ENCODE measurements around the gene DSTYK.
"Not testable (repeated sequence)": the region's sequence is repeated elsewhere in the genome, so short reads cannot be mapped to it uniquely, and the experiment has no call there.

Gene DSTYK

DNA sequence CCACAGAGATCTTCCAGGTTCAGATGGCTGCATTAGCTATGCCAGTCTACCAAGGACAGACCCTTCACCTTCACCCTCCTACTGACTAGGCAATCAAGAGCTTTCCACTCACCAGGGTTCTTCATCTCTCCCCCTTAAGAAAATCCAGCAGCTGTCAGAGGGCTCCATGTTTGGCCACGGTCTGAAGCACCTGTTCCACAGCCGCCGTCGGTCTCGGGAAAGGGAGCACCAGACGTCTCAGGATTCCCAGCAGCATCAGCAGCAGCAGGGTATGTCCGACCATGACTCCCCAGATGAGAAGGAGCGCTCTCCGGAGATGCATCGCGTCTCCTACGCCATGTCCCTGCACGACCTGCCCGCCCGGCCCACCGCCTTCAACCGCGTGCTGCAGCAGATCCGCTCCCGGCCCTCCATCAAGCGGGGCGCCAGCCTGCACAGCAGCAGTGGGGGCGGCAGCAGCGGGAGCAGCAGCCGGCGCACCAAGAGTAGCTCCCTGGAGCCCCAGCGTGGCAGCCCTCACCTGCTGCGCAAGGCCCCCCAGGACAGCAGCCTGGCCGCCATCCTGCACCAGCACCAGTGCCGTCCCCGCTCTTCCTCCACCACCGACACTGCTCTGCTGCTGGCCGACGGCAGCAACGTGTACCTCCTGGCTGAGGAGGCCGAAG lies 30.0 kb upstream of the DSTYK start:
- DNase-seq (ENCODE audit: low spot score), result no peak

DNA sequence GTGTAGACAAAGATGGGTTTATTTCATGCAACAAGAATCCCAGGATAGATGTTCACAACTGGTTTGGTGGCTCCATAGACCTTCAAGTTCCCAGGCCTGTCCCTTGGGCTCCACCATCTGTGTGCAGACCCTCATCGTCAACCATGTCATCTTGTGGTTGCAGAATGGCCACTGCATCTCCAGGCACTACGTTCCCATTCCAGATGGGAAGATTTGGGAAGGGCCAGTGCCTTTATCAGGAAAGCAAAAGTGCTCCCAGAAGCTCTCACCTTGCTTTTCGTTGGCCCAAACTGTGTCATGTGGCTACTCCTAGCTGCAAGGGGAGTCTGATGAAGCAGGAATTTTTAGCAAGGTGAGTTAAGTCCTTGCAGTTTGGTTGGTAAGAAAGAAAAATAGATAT lies 29.1 kb upstream of the DSTYK start:
- DNase-seq (ENCODE audit: low spot score), result no peak

DNA sequence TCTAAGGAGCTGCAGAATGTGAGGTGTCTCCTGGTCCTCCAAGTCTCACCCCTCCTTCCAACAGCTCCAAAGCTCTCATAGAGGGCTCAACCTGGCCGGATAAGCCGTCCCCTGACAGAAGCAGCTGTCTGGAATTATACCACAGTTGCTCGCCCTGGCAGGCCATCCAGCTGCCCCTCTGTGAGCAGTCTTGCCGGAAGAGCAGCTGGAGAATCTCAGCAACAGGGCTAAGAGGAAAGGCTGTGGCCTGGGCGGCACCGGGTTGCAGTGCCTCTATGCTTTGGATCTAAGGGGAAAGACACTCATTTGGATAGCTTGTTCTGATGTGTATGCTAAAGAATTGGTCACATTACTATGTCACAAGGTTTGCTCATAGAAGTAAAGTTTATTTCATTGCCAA lies 28.6 kb upstream of the DSTYK start:
- DNase-seq (ENCODE audit: low spot score), result no peak

DNA sequence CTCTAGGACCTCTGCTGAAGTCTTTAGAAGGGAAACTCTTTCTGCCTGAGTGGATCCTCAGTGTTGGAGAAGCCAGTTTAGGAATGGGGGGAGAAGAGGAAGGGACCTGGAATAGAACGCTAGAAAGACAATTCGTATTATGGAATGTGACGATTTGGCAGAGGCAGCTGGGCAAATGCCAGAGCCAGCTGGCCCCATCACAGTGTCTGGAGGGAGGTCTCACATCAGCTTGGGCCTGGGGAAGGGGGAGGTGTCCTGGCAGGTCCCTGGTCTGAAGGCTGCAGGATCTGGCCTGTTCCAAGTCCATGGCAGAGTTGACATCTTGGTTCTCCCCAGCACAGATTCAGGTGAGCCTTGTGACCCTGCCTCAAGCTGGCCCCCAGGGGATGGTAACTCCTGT lies 27.6 kb upstream of the DSTYK start:
- DNase-seq (ENCODE audit: low spot score), result no peak

DNA sequence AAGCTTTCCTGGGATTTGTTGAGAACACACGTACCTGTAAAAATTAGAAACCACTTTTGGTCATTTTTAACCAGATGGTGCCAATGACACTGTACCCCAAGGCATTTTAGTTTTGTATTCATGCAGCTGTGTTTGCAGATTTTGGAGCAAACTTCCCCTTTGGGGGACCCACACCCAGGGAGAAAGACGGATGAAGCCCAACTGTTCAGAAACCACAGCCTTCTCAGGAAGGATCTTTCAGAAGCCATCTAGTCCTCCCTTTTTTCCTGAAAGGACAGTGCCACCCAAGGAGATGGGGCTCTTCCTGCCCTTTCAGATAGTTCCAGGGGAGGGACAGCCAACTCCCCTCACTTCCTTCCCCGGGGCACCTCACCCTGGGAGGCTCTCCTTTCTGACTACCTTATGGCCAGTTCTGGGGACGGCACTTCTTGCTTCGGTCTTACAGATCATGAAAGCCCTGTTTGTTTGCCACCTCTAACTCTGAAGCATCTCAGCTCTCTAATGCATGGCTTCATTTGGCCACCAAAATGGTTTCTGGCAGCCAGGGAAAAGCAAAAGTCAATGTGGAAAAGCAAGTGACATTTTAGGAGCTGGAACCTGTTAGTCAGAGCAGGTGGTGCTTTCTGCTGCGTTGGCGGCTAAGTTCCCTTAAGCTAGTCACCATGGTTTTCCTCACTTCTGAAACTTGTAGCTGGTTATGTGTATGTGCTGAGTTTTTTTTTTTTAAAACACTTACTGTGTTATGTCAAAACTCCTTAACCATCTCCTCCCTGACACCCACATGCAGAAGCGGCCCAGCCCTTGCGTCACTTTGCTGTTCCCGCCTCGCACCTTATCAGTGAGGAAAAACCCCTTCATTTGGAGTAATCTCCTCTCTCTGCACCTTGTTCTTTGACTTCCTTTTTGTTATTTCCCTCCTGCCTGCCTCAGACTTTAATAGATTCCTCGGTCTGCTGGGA lies 26.3 kb upstream of the DSTYK start:
- DNase-seq (ENCODE audit: low spot score), result no peak

DNA sequence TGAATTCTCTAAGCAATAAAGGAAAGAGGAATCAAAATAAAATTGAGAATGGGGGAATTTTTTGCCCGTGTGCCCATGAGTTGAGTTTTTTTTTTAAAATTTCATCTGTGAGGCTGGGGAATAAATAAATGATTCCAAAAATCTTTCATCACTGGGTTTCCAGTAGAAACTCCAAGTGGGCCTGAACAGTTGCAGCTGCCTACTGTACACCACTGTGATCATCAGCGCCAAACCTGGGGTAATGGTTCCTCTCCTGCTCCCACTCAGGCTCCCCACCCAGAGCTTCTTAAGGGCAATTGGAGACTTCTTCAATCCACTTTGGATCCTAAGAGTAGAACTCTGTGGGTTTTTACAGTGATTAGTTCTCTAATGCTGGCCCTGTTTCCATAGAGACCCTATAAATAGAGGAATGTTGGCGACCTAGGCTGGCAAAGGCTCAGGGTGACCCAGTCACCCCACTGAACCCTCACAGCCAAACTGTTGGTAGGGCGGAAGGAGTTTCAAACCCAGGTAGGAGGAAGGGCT lies 25.5 kb upstream of the DSTYK start:
- no peak for DNase-seq (ENCODE audit: low spot score)

DNA sequence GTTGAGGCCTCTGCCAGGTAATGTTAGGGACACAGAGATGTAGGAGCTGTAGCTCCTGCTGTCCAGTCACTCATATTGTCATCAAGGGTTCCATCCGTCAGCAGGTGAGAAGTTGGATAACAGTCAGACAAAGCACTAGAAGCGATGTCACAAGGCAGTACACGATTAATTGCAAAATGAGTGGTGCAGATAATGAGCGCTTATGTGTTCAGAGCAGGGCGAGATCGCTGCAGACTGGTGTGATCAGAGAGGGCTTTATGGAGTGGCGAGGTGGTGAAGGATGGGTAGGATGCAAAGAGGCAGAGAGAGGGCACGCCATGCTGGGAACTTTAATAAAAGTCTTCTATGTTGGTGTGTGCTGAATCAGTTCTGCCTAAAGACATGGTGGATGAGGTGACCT lies 25.0 kb upstream of the DSTYK start:
- no peak for DNase-seq (ENCODE audit: low spot score)

DNA sequence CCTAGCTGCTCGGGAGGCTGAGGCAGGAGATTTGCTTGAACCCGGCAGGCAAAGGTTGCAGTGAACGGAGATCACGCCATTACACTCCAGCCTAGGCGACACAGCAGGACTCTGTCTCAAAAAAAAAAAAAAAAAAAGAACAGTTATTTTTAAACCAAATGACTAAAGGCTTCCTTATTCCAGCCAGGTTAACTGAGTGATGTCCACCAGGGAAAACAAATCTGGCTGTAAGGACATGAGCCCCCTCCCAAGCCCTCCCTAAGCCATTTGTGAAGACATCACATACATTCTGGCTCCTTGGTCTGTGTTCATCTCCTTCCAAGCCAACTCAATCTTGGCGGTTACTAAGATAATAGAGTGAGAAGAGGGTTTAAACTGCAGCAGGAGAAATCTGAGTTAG lies 24.4 kb upstream of the DSTYK start:
- DNase-seq (ENCODE audit: low spot score), result no peak

DNA sequence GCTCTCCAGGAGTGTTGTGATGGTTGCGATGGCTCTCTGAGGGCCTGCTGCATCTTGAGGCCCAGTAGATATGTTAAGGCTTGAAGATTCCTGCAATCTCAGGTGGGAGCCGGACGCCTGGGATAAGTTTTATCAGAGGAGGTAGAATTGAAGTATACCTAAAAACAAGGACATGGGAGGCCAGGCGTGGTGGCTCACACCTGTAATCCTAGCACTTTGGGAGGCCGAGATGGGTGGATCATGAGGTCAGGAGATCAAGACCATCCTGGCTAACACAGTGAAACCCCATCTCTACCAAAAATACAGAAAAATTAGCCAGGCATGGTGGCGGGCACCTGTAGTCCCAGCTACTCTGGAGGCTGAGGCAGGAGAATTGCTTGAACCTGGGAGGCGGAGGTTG lies 22.5 kb upstream of the DSTYK start:
- DNase-seq (ENCODE audit: low spot score), result not testable (repeated sequence)

DNA sequence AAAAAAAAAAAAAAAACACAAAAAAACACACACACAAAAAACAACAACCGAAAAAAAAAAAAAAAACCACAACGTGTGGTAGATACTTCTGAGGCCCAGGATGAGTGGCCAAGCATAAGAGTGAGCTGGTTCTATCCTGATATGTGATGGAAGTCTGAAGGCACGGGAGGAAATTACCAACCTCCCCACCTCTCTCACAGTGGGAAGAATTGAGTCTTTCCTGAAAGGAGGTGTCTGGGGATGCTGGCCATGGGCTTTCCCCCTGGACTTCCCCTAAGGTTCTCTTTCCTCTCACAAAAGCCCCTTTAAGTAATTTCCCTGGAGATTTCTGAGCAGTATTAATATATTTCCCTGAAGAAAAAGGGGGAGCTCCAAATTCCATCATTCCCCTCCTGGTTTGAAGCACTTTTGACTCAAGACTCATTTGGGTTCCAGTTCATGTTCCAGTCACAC lies 21.5 kb upstream of the DSTYK start:
- DNase-seq (ENCODE audit: low spot score), result no peak

DNA sequence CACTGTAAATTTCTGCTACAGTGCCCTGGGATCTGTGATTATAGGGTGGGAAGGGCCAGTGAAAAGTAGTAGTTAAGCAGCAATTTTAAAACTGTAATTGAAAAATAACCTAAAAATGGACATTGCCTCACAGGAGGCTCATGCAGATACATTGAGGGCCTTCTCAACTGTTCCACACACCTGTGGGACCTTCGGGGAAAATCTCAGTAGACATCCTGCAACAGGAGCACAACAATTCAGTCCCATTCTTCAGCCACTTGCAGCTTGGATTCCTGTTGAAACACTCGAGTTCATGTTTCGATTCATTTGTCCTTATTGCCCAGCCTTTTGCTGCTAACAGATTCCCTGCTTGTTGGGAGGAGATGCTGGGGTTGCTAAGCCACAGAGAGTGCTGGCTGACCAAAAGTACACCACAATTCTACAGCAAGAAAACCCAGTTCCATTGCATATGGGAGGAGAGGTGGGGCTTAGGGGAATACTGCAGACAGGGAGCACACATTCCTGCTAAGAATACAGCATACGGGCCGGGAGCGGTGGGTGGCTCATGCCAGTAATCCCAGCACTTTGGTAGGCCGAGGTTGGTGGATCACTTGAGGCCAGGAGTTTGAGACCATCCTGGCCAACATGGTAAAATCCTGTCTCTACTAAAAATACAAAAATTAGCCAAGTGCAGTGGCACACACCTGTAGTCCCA lies 20.8 kb upstream of the DSTYK start:
- DNase-seq (ENCODE audit: low spot score), result no peak

DNA sequence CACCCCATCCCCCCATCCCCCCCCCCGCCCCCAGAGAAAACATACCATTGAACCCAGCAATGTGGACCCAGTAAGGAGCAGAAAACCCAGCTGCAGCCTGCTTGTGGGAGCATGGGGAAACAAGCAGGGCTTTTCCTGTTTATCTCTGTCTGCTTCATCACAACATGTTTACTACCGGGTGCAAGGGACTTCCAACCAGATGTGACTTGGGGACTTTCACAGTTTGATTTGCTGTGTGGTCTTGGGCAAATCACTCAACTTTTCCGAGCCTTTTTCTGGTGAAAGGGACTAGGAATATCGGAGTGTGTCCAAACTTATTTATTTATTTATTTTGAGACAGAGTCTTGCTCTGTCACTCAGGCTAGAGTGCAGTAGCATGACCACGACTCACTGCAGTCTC lies 19.5 kb upstream of the DSTYK start:
- DNase-seq (ENCODE audit: low spot score), result no peak

DNA sequence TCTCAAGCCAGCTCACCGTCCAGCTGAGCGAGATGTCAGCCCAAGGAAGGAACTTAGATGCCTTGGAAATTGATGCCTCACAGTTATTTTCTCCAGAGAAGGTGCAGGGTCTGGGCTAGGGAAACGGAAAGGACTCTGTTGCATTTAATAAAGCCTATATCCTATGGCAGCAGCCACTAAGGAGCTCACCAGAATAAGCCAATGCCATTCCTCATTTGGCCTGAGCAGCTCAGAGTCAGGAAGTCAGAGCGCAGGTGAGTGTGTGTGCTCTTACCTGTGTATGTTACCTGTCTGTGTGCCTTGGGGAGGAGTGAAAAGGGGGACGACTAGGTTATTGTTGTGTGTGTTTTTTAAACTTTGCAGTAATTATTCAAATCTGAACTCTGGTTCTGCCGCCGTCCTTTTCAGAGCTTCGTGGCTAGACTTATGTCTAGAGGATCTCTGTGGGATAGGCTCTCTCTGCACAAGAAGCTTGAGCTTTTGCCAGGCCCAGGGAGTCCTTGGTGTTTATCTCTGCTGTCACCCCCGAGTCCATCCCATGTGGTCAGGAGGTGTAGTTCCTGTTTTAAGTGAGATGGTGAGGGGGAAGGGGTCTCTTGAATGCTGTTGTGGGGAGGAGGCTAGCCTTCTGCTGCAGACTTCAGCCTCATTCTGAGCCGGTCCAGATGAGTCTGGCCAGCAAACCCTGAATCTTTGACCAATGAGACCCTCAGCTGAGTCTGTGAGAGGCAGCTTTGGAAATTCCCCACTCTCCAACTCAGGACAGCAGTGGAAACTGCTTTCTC lies 18.6 kb upstream of the DSTYK start:
- DNase-seq (ENCODE audit: low spot score), result no peak

DNA sequence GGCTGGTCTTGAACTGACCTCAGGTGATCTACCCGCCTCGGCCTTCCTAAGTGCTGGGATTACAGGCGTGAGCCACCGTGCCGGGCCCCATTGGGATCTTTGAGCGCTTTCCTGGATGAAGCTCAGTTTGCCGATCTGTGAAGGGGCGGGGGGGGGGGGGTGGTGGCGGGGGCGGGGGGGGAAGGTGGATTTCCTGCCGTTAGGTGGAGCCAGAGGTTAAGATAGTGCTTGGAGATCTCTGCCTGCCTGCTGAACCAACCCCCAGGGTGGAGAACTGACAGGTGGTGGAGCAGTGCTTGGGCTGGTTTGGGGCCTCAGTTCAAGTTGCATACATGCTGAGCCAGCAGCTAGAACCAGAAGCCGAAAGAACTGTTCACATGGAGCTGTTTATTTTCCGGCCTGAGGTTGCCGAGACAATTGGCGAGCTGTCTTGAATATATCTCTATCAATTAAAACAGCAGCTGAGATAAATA lies 17.9 kb upstream of the DSTYK start:
- peak; percentile 78 for DNase-seq (ENCODE audit: low spot score)

DNA sequence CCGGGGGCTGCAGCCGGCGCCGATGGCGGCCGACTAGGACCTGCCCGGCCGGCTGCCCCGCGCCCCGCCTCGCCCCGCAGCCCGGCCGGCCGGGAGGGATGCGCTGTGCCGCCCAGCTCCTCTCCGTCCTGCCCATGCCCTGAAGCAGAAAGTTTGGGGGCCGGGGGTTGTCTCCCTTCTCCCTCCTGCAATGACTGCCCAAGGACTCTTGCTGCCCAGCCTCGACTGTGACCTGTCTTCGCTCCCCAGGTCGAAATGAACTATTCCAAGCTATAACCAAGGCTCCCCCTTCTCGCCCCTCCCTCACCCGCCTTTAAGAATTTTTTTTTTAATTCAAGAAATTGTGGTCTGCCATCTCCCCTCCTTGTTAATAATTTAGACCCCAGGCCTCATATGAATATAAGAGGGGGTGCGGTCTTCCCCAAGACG lies 16.6 kb upstream of the DSTYK start:
- peak; percentile 7 for DNase-seq (ENCODE audit: low spot score)

DNA sequence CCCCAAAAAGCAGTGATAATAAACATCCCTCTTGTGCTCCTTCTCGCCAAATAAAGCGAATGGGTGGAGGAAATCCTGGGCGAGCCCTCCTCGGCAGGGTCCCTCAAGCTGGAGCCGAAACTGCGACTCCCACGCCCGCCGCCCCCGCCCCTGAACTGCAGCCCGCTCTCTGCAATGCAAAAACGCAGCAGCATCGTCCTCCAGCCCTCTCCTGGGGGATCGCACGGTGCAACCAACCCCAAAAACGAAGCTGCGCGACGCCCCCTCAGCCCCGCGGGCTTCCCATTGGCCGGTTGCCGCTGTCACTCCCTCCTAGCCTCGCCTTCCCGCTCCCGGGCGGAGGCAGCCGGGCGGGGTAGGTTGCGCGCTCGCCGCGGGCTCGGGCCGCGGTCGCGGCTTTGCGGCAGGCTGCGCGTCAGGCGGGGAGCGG lies 16.1 kb upstream of the DSTYK start, which contains the start of gene TMCC2:
Gene TMCC2, plus strand, starts transcription at position 363 of the 430 bp plus-strand sequence. CDS start 619 bp downstream, outside the sequence.
- peak; percentile 80 for DNase-seq (ENCODE audit: low spot score)

DNA sequence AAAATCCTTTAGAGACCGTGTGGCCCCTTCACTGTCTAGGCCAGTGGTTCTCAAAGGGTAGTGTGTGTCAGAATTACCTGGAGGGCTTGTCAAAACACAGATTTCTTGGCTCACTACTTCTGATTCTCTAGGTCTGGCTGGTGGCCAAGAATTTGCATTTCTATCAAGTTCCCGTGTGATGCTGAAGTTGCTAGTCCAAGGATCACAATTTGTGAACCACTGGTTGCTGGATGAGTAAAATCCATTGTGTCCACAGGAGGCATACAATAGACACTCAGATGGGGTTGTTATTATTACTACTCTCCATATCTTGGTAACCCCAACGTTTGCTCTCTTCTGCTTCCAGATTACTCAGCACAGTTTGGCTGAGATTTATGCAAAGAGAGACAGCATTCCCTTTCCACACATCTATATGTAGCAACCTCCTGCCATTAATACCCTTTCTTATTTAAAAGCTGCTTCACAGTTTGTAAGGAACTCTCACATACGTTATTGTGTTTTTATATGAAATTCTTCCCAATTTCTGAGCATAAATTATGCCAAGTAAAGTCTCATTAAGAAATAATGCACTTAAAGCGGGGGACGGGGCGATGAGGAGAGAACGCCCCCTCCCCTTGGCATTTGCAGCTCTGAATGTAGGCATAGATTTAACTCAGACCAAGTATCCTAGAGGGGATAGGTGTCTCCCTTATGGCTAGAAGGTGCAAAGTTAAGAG lies 15.5 kb upstream of the DSTYK start:
- DNase-seq (ENCODE audit: low spot score), result peak; percentile 17

DNA sequence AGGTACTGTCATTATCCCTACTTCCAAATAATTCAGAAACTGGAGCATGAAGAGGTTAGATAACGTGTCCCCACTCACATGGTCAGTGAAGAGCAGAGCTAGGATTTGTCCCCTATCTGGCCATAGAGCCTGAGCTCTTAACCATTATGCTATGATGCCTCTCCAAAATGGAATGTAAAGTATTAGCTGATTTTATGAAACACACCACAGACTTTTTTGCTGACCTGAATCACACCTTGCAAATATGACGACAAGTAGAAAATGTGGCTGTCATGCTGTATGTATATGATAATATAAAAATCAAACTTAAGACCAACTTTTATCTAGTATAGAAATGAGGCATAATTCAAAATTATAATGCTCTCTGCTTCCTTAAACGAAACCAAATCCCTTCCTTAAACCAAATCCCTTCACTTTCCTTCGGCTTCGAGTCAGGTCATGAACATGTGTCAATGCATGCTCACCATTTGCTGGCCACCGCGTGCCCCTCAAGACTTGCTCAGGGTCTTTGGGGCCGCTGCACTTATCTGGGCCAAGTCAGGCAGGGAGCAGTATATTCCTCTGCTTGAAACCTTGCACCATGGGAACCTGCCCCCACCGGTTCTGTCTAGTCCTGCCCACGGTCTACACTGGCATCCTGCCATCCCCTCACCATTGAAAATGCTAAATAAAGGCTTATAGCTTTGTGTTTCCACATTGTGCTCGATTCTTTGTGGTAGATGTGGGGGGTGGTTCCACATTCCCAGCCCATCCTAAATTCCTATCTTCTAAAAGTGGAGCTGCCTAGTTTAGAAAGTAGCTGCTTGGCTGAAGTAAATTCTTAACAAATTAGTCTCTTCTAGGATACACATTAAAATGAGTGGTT lies 14.6 kb upstream of the DSTYK start:
- no peak for DNase-seq (ENCODE audit: low spot score)

DNA sequence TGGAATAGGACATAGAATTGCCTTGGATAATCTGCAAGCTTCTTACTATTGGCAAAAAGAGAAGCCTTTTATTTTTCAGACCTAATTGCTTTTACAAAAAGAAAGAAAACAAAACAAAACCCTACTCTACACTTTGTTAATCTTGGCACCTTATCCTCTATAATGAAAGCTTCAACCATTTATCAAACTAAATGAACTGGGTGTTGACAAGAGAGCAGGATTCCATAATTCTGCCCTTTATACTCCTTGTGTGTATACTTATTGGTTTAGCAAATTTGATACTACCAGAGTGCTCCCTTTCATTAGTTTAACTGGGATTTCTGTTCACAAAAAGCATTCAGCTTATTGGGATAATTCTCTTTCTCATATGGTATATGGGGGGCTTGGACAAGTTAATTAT lies 13.2 kb upstream of the DSTYK start:
- DNase-seq (ENCODE audit: low spot score), result no peak

DNA sequence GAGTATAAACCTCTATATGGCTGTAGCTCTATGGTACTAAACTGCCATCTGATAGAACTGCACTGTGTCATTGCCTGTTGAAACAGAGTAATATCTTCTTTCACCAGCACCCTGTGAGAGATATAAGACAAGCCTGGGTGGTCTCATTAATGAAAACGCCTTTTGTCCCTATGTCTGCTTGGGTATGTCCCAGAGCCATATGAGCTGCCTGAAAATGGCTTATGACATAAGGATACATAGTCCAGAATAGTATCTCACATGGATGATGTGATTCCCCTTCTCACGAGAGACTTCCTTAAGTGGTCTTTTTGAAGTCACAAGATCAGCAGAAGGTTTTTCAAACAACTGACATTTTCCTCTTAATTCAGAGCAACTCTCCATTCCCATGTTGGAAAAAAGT lies 8.9 kb upstream of the DSTYK start:
- no peak for DNase-seq (ENCODE audit: low spot score)
